Liver (tissue), 9 donors: ENCODE results near the gene MRPL10. TPM values are rescaled to one million over a fixed set of nuclear protein-coding genes. Genes with fewer than 3 reads are reported as not detected.

Source experiments
- DNase-seq: peaks from one replicate; pipeline ENCODE4 v3.0.0-alpha.2; 2017; ENCODE audit warnings: low spot score
- H3K27ac ChIP-seq, 2 donors: one replicate each; pipeline ENCODE4 v1.7.0; 2013; ENCODE audit warnings: inconsistent platforms in 2 of 2, low read length in 2 of 2, control low read depth in 1 of 2, low read depth in 1 of 2, mild to moderate bottlenecking in 1 of 2
- H3K27me3 ChIP-seq, 4 donors: one replicate each; pipeline versions ENCODE4 v1.6.1 to v1.7.0; 2013; ENCODE audit warnings: low read length in 3 of 4, inconsistent platforms in 1 of 4, mild to moderate bottlenecking in 1 of 4, moderate library complexity in 1 of 4; ENCODE audit not compliant: control insufficient read depth in 4 of 4, insufficient read depth in 4 of 4
- H3K36me3 ChIP-seq, 4 donors: one replicate each; pipeline versions ENCODE4 v1.6.1 to v1.7.0; 2013; ENCODE audit warnings: low read length in 3 of 4, mild to moderate bottlenecking in 3 of 4, low read depth in 1 of 4, moderate library complexity in 1 of 4; ENCODE audit not compliant: control insufficient read depth in 4 of 4, insufficient read depth in 3 of 4
- H3K4me1 ChIP-seq, 4 donors: one replicate each; pipeline versions ENCODE4 v1.6.1 to v1.7.0; 2013; ENCODE audit warnings: low read length in 3 of 4, mild to moderate bottlenecking in 3 of 4, moderate library complexity in 1 of 4; ENCODE audit not compliant: control insufficient read depth in 4 of 4, insufficient read depth in 4 of 4
- H3K4me3 ChIP-seq, 3 donors: one replicate each; pipeline versions ENCODE4 v1.6.1 to v1.7.0; 2013; ENCODE audit warnings: low read length in 3 of 3, control low read depth in 1 of 3, low read depth in 1 of 3, mild to moderate bottlenecking in 1 of 3
- H3K9ac ChIP-seq, 2 donors: one replicate each; pipeline ENCODE4 v1.7.0; 2013; ENCODE audit warnings: low read length in 2 of 2, mild to moderate bottlenecking in 2 of 2, moderate library complexity in 2 of 2, control low read depth in 1 of 2, low read depth in 1 of 2
- H3K9me3 ChIP-seq, 4 donors: one replicate each; pipeline versions ENCODE4 v1.6.1 to v1.7.0; 2013; ENCODE audit warnings: low read length in 3 of 4; ENCODE audit not compliant: control insufficient read depth in 4 of 4
- CTCF ChIP-seq: fragments of 150-350 bp; IDR thresholded peaks from 2 replicates; pipeline ENCODE4 v1.5.1; 2017; ENCODE audit warnings: improper control_type of control experiment, low read depth, low read length; ENCODE audit not compliant: missing input control
- FOXA1 ChIP-seq: IDR thresholded peaks from 2 replicates; pipeline ENCODE4 v1.6.1; 2016; ENCODE audit warnings: antibody characterized with exemption
- FOXA2 ChIP-seq: IDR thresholded peaks from 2 replicates; pipeline ENCODE4 v1.6.1; 2016; ENCODE audit warnings: antibody characterized with exemption
- GABPA ChIP-seq, 2 donors: IDR thresholded peaks in 1 of 2; conservative IDR thresholded peaks in 1 of 2; 2 replicates each; pipeline ENCODE4 v1.6.1; 2016; ENCODE audit warnings: antibody characterized with exemption in 2 of 2, mild to moderate bottlenecking in 1 of 2, moderate library complexity in 1 of 2
- HNF4A ChIP-seq, 2 donors: conservative IDR thresholded peaks; 2 replicates each; pipeline ENCODE4 v1.6.1; 2016; ENCODE audit warnings: antibody characterized with exemption in 2 of 2, mild to moderate bottlenecking in 2 of 2
- HNF4G ChIP-seq: IDR thresholded peaks from 2 replicates; pipeline ENCODE4 v1.6.1; 2016; ENCODE audit warnings: antibody characterized with exemption
- JUND ChIP-seq, 2 donors: IDR thresholded peaks; 2 replicates each; pipeline ENCODE4 v1.6.1; 2016; ENCODE audit warnings: antibody characterized with exemption in 2 of 2
- MAX ChIP-seq: IDR thresholded peaks from 2 replicates; pipeline ENCODE4 v1.6.1; 2016; ENCODE audit warnings: antibody characterized with exemption
- RAD21 ChIP-seq, 2 donors: IDR thresholded peaks; 2 replicates each; pipeline ENCODE4 v1.6.1; 2016; ENCODE audit warnings: antibody characterized with exemption in 2 of 2, mild to moderate bottlenecking in 2 of 2
- REST ChIP-seq: IDR thresholded peaks from 2 replicates; pipeline ENCODE4 v1.6.1; 2016; ENCODE audit warnings: antibody characterized with exemption, mild to moderate bottlenecking
- SP1 ChIP-seq: IDR thresholded peaks from 2 replicates; pipeline ENCODE4 v1.6.1; 2018; ENCODE audit warnings: antibody characterized with exemption, mild to moderate bottlenecking
- TAF1 ChIP-seq: conservative IDR thresholded peaks from 2 replicates; pipeline ENCODE4 v1.6.1; 2016; ENCODE audit warnings: antibody characterized with exemption, mild to moderate bottlenecking
- YY1 ChIP-seq: IDR thresholded peaks from 2 replicates; pipeline ENCODE4 v1.6.1; 2016; ENCODE audit warnings: antibody characterized with exemption, mild to moderate bottlenecking
- WGBS: extraction: QIAGEN DNeasy Blood & Tissue Kit; methylation state at CpG from one replicate; pipeline ENCODE4 v1.1.7; 2013; 5-methylcytosine and 5-hydroxymethylcytosine counted together
- polyA plus RNA-seq, 2 donors: library from polyadenylated mRNA; stranded (reverse) in 1 of 2; unstranded in 1 of 2; fragments of 200-250 nt in 1 of 2; fragments of >200 nt in 1 of 2; fragmentation: Nextera tagmentation in 1 of 2; extraction: Ambion mirVana in 1 of 2; gene quantifications; one replicate each; pipeline versions ENCODE4 v1.2.1 to v1.2.3, GENCODE V29; 2013 to 2015
- total RNA-seq, 2 donors: library from RNA; depleted of rRNA; stranded (reverse); fragments of >200 nt; gene quantifications; one replicate each; pipeline ENCODE4 v1.2.3, GENCODE V29; 2014
- TF ChIP-seq, protein P1 (sequence below): IDR thresholded peaks from 2 replicates; pipeline ENCODE4 v1.6.1; 2016; ENCODE audit warnings: antibody characterized with exemption
- TF ChIP-seq, protein P2 (sequence below): IDR thresholded peaks from 2 replicates; pipeline ENCODE4 v1.6.1; 2016; ENCODE audit warnings: antibody characterized with exemption
- donor health status: healthy.
- donor health status: healthy.
- donor health status: healthy.
- donor health status: healthy.
- donor health status: healthy.

MRPL10 gene
- total and polyA plus RNA-seq, 4 donors = 10.2 to 24.9 (median 12.9) TPM

DNA sequence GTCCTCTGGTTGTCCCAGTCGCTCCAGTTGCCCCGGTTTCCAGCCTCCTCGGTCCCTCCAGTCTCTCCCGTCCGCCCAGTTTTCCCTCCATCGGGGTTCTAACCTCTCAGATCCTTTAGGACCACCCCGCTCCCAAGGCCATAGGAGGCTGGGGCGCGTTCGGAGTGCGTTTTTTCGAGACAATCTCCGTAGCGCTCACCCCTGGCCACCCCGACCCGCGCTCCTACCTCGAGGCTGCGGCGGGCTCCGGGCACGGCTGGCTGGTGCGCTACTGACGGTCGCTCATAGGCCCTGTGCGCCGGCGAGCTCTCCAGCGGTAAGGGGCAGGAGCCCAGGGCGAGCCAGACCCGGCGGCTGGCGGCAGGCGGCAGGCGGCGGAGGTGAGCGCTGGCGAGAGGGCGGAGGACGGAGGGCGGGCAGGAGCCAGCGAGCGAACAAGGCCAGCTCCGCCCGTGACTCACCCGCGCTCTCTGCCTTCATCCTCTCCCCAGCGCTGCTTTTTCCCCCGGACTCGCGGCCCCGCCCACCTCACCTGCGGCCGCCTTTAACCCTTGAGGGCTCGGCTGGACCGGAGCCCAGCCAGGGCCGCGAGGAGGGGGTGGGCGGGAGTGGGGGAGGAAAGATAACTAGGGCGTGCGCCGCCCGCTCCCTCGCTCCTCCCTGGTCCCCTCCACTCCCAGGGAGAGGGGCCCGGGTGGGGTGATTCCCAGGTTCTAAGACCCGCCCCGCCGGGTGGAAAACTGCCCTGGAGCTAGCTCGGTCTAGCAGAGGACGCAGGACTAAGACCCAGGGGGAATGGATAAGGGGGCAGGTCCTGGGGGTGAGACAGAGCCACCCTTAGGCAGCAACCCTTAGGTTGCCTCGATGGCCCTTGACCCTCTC is 19.6 kb upstream of the MRPL10 start, which contains the start of gene SP6:
TSS of gene SP6 (minus strand) at position 472 of the 882 bp plus-strand sequence. CDS start 2,734 bp downstream, outside the sequence.
- H3K9ac ChIP-seq = no peak within 1 kb of the TSS

DNA sequence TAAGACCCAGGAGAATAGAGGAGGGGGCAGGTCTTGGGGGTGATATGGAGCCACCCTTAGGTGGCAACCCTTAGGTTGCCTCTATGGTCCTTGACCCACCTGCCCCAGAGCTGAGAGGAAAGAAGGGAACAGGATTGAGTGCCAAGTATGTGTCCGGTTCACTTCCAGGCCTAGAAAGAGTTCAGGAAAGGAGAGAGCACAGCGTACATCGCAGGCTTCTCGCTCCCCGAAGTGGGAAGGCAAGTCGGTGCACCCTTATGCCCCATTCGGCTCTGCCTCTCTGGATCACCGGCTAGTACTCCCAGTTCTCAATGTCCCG is 19.0 kb upstream of the MRPL10 start:
- Histone ChIP-seq H3K4me3 (peak overlapping the region in 1 of 3 donors; percentile 13), H3K9ac (no peak overlapping the region), H3K9me3 (no peaks in the 10 kb centered on the region), H3K36me3 (no peaks in the 10 kb centered on the region), H3K4me1 (peaks cover 3 to 17% (median 11%) of the 10 kb centered on the region in 4 donors), H3K27ac (no peak overlapping the region), H3K27me3 (peaks cover 0 to 23% (median 12%) of the 10 kb centered on the region in 4 donors)
- 53% methylated on average over 9 of the region's 9 CpGs for whole genome bisulfite sequencing
- no peak for DNase-seq
- no peak for TF ChIP-seq SP1
- TF ChIP-seq TAF1 = no peak
- TF ChIP-seq REST = no peak
- TF ChIP-seq GABPA (IDR thresholded peaks at IDR 0.05 in 1 of 2, conservative IDR thresholded peaks at IDR 0.05 in 1 of 2) = no peak
- TF ChIP-seq, protein P1, sequence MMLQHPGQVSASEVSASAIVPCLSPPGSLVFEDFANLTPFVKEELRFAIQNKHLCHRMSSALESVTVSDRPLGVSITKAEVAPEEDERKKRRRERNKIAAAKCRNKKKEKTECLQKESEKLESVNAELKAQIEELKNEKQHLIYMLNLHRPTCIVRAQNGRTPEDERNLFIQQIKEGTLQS = no peak
- no peak for TF ChIP-seq HNF4G
- TF ChIP-seq JUND (IDR thresholded peaks at IDR 0.05) = no peak
- no peak for TF ChIP-seq HNF4A (conservative IDR thresholded peaks at IDR 0.05)
- no peak for TF ChIP-seq RAD21 (IDR thresholded peaks at IDR 0.05)
- TF ChIP-seq, protein P2, sequence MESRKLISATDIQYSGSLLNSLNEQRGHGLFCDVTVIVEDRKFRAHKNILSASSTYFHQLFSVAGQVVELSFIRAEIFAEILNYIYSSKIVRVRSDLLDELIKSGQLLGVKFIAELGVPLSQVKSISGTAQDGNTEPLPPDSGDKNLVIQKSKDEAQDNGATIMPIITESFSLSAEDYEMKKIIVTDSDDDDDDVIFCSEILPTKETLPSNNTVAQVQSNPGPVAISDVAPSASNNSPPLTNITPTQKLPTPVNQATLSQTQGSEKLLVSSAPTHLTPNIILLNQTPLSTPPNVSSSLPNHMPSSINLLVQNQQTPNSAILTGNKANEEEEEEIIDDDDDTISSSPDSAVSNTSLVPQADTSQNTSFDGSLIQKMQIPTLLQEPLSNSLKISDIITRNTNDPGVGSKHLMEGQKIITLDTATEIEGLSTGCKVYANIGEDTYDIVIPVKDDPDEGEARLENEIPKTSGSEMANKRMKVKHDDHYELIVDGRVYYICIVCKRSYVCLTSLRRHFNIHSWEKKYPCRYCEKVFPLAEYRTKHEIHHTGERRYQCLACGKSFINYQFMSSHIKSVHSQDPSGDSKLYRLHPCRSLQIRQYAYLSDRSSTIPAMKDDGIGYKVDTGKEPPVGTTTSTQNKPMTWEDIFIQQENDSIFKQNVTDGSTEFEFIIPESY = no peak
- TF ChIP-seq MAX = no peak
- TF ChIP-seq YY1 = no peak
- no peak for TF ChIP-seq CTCF

More for the DNA sequence above, 19.6 kb upstream of the MRPL10 start, which contains the start of gene SP6:
- no peak within 1 kb of the TSS for H3K27ac ChIP-seq
- H3K4me1 ChIP-seq = peaks cover 3 to 17% (median 11%) of the 10 kb centered on the region in 4 donors
- TF ChIP-seq FOXA2 = no peak
- no peak for TF ChIP-seq FOXA1
- TF ChIP-seq CTCF = peak; percentile 15
- TF ChIP-seq YY1 = no peak
- TF ChIP-seq RAD21 (IDR thresholded peaks at IDR 0.05) = peak in 1 of 2 donors; percentile 48
- TF ChIP-seq MAX = no peak
- H3K36me3 ChIP-seq = no peaks in the 10 kb centered on the region
- peak; percentile 56 for DNase-seq
- H3K4me3 ChIP-seq = peak within 1 kb of the TSS in 1 of 3 donors; percentile 13
- 8% methylated on average over 71 of the region's 71 CpGs for WGBS
- peaks cover 0 to 23% (median 12%) of the 10 kb centered on the region in 4 donors for H3K27me3 ChIP-seq
- no peaks in the 10 kb centered on the region for H3K9me3 ChIP-seq
